NCI-H526 treated with DMSO at 0.1 percent for 48 hours (cell line): ENCODE measurements around the gene FOCAD.
"Not testable (repeated sequence)": the region's sequence is repeated elsewhere in the genome, so short reads cannot be mapped to it uniquely, and the experiment has no call there.

Source experiments
- DNase-seq: peaks from one replicate; lab custom pipeline; 2025; lab: John Stamatoyannopoulos, UW

The FOCAD gene

GRCh38 chr9:20974191-20974938 lies 290.3 kb downstream of the FOCAD start:
- not testable (repeated sequence) for DNase-seq

GRCh38 chr9:20978249-20978648 lies 294.2 kb downstream of the FOCAD start:
- DNase-seq: no peak

GRCh38 chr9:20980832-20981455 lies 296.9 kb downstream of the FOCAD start:
- DNase-seq: no peak

- DNase-seq: no peak
Observed at GRCh38 chr9:20981486-20981885, 297.4 kb downstream of the FOCAD start.

- DNase-seq: no peak
Observed at GRCh38 chr9:20984506-20984905, 300.4 kb downstream of the FOCAD start.

- DNase-seq: no peak
Observed at GRCh38 chr9:20985851-20986600, 302.0 kb downstream of the FOCAD start.

GRCh38 chr9:20987521-20987920 lies 303.5 kb downstream of the FOCAD start:
- no peak for DNase-seq

- DNase-seq: no peak
Observed at GRCh38 chr9:20988061-20988460, 304.0 kb downstream of the FOCAD start.

- no peak for DNase-seq
Observed at GRCh38 chr9:20988671-20989315, 304.7 kb downstream of the FOCAD start.

GRCh38 chr9:20989923-20990341 lies 305.9 kb downstream of the FOCAD start:
- DNase-seq: no peak

- DNase-seq: no peak
Observed at GRCh38 chr9:20990867-20991266, 306.8 kb downstream of the FOCAD start.

- no peak for DNase-seq
Observed at GRCh38 chr9:20994486-20994885, 310.4 kb downstream of the FOCAD start.

- DNase-seq: no peak
Observed at GRCh38 chr9:20995616-20996015, 311.6 kb downstream of the FOCAD start.

- DNase-seq: no peak
Observed at GRCh38 chr9:20996809-20997208, 312.8 kb downstream of the FOCAD start.

- DNase-seq: no peak
Observed at GRCh38 chr9:20997503-20998076, 313.5 kb downstream of the FOCAD start.

GRCh38 chr9:21001581-21001980 lies 317.5 kb downstream of the FOCAD start:
- no peak for DNase-seq

GRCh38 chr9:21002040-21002439 lies 318.0 kb downstream of the FOCAD start:
- no peak for DNase-seq

- no peak for DNase-seq
Observed at GRCh38 chr9:21015129-21015815, 331.2 kb downstream of the FOCAD start.

- no peak for DNase-seq
Observed at GRCh38 chr9:21015995-21016394, 331.9 kb downstream of the FOCAD start.

GRCh38 chr9:21016701-21017491 lies 332.8 kb downstream of the FOCAD start:
- DNase-seq: no peak

GRCh38 chr9:21018177-21018576 lies 334.1 kb downstream of the FOCAD start:
- no peak for DNase-seq
